Lower leg skin (tissue), 3 donors: ENCODE measurements around the gene EID3.
"Not testable (repeated sequence)": the region's sequence is repeated elsewhere in the genome, so short reads cannot be mapped to it uniquely, and the experiment has no call there.

Experiments
- CTCF ChIP-seq, 3 donors: fragments of 450-650 bp; IDR thresholded peaks; one replicate each; pipeline ENCODE4 v1.5.1; 2016; ENCODE audit warnings: antibody characterized with exemption in 3 of 3, mild to moderate bottlenecking in 3 of 3, moderate library complexity in 2 of 3
- POLR2A ChIP-seq, 2 donors: fragments of 450-650 bp; IDR thresholded peaks; one replicate each; pipeline ENCODE4 v1.6.1; 2016 to 2017; ENCODE audit warnings: antibody characterized with exemption in 2 of 2, mild to moderate bottlenecking in 1 of 2, moderate library complexity in 1 of 2

- not testable (repeated sequence) for TF ChIP-seq CTCF, POLR2A (IDR thresholded peaks at IDR 0.05)
Measured at GRCh38 chr12:104265436-104265835, 38.1 kb upstream of the EID3 start.
